Loucy (cell line): ENCODE measurements around the gene CNOT4.

Experiments
- H2AFZ ChIP-seq: fragments of 200-600 bp; sonication (generic); 2 replicates; pipeline ENCODE4 v1.6.0; 2016; ENCODE audit warnings: antibody characterized with exemption, mild to moderate bottlenecking, low read length, moderate library complexity
- H3F3A ChIP-seq: fragments of 200-600 bp; 2 replicates; pipeline ENCODE4 v1.6.0; 2016; ENCODE audit warnings: antibody characterized with exemption, low read depth, mild to moderate bottlenecking
- H3K27me3 ChIP-seq: fragments of 200-600 bp; sonication (generic); 2 replicates; pipeline ENCODE4 v1.6.1; 2014; ENCODE audit warnings: low read length, mild to moderate bottlenecking; ENCODE audit not compliant: insufficient read depth, poor library complexity, severe bottlenecking
- H3K36me3 ChIP-seq: fragments of 200-600 bp; sonication (generic); 2 replicates; pipeline ENCODE4 v1.6.1; 2016; ENCODE audit warnings: low read length; ENCODE audit not compliant: insufficient read depth
- H3K4me1 ChIP-seq: fragments of 200-600 bp; sonication (generic); 2 replicates; pipeline ENCODE4 v1.5.1; 2014; ENCODE audit warnings: low read length, mild to moderate bottlenecking; ENCODE audit not compliant: insufficient read depth, poor library complexity, severe bottlenecking
- H3K4me2 ChIP-seq: fragments of 200-600 bp; sonication (generic); 2 replicates; pipeline ENCODE4 v1.6.0; 2014; ENCODE audit warnings: antibody characterized with exemption, low read length, low read depth, mild to moderate bottlenecking; ENCODE audit not compliant: poor library complexity, severe bottlenecking
- H3K4me3 ChIP-seq: fragments of 200-600 bp; sonication (generic); 2 replicates; pipeline ENCODE4 v1.5.1; 2014; ENCODE audit warnings: low read length, mild to moderate bottlenecking, mixed read lengths; ENCODE audit not compliant: poor library complexity, severe bottlenecking
- H3K79me2 ChIP-seq: fragments of 200-600 bp; sonication (generic); 2 replicates; pipeline ENCODE4 v1.6.1; 2014; ENCODE audit warnings: low read length; ENCODE audit not compliant: insufficient read depth
- H3K9ac ChIP-seq: fragments of 200-600 bp; sonication (generic); 2 replicates; pipeline ENCODE4 v1.6.0; 2014; ENCODE audit warnings: mild to moderate bottlenecking, low read depth, low read length, moderate library complexity; ENCODE audit not compliant: poor library complexity, severe bottlenecking
- H3K9me2 ChIP-seq: fragments of 200-600 bp; sonication (generic); replicated peaks from 2 replicates; pipeline ENCODE4 v1.6.1; 2016; ENCODE audit warnings: low read depth, low read length, mixed read lengths
- H3K9me3 ChIP-seq: fragments of 200-600 bp; sonication (generic); 2 replicates; pipeline ENCODE4 v1.6.1; 2014; ENCODE audit warnings: mild to moderate bottlenecking, antibody characterized with exemption, low read length, low read depth; ENCODE audit not compliant: insufficient read depth
- H4K20me1 ChIP-seq: fragments of 200-600 bp; sonication (generic); 2 replicates; pipeline ENCODE4 v1.6.0; 2014; ENCODE audit warnings: antibody characterized with exemption, low read length, mild to moderate bottlenecking; ENCODE audit not compliant: insufficient read depth, poor library complexity, severe bottlenecking
- EZH2phosphoT487 ChIP-seq: fragments of 200-600 bp; IDR thresholded peaks from 2 replicates; pipeline ENCODE4 v1.6.1; 2018; ENCODE audit warnings: antibody characterized with exemption, mild to moderate bottlenecking, moderate library complexity, borderline replicate concordance
- TF ChIP-seq, protein P1 (sequence below): fragments of 200-600 bp; sonication (generic); conservative IDR thresholded peaks from 2 replicates; pipeline ENCODE4 v1.5.1; 2014; ENCODE audit warnings: mild to moderate bottlenecking, antibody characterized with exemption, low read length

Gene CNOT4

DNA sequence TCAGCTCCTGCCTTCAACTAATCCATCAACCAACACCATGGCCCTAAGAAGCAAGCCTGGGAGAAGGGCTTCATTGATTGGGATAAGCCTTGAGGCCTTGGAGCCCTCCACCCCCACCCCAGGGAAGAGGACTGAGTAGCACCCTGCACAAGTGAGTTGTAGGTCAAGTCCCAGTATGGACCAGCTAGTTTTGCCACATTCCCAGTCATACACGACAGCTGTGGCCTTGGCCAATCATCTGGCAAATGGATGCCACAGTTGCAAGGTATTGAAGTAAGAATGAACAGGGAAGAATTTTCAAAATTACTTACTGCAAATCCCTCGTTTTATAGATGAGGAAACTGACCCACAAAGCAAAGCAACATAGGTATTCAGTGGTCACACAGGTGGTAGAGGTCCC lies 166.5 kb downstream of the CNOT4 start:
- Histone ChIP-seq H3K9ac (no peak overlapping the region), H4K20me1 (no peaks in the 10 kb centered on the region), H3K27me3 (no peaks in the 10 kb centered on the region), H3K9me3 (no peaks in the 10 kb centered on the region), H3K36me3 (no peaks in the 10 kb centered on the region), H2AFZ (no peak overlapping the region), H3K4me3 (no peak overlapping the region), H3K9me2 (no peaks in the 10 kb centered on the region), H3K4me1 (no peaks in the 10 kb centered on the region), H3F3A (no peaks in the 10 kb centered on the region), H3K79me2 (no peaks in the 10 kb centered on the region), H3K4me2 (no peak overlapping the region)
- TF ChIP-seq EZH2phosphoT487, result no peak

DNA sequence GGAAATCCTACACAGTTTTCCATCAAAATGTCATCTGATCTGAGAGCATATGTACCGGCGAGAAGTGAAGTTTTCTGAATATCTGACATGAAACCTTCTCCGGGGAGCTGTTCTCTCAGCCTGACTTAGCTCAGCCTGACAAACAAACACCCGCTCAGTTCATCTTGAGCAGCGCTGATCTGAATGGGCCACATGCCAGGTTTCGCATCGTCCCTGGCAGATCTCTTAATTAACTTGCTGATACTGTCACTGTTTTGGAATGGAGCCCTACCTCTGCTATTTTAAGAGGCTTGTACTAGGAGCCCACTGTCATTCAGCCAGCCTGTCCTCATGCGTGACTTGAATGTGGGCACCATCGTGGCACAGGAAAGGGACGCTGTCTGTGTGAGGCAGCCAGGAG lies 167.0 kb downstream of the CNOT4 start:
- H3K4me2 ChIP-seq, result no peak overlapping the region
- no peak overlapping the region for H3K9ac ChIP-seq
- TF ChIP-seq, protein P1, sequence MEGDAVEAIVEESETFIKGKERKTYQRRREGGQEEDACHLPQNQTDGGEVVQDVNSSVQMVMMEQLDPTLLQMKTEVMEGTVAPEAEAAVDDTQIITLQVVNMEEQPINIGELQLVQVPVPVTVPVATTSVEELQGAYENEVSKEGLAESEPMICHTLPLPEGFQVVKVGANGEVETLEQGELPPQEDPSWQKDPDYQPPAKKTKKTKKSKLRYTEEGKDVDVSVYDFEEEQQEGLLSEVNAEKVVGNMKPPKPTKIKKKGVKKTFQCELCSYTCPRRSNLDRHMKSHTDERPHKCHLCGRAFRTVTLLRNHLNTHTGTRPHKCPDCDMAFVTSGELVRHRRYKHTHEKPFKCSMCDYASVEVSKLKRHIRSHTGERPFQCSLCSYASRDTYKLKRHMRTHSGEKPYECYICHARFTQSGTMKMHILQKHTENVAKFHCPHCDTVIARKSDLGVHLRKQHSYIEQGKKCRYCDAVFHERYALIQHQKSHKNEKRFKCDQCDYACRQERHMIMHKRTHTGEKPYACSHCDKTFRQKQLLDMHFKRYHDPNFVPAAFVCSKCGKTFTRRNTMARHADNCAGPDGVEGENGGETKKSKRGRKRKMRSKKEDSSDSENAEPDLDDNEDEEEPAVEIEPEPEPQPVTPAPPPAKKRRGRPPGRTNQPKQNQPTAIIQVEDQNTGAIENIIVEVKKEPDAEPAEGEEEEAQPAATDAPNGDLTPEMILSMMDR, result no peak
- no peak for TF ChIP-seq EZH2phosphoT487
- H3K9me2 ChIP-seq, result no peaks in the 10 kb centered on the region
- H3K4me1 ChIP-seq, result no peaks in the 10 kb centered on the region
- H3K79me2 ChIP-seq, result no peaks in the 10 kb centered on the region
- no peaks in the 10 kb centered on the region for H4K20me1 ChIP-seq
- no peaks in the 10 kb centered on the region for H3F3A ChIP-seq
- no peak overlapping the region for H2AFZ ChIP-seq
- no peaks in the 10 kb centered on the region for H3K36me3 ChIP-seq
- no peaks in the 10 kb centered on the region for H3K27me3 ChIP-seq
- no peak overlapping the region for H3K4me3 ChIP-seq
- H3K9me3 ChIP-seq, result no peaks in the 10 kb centered on the region

DNA sequence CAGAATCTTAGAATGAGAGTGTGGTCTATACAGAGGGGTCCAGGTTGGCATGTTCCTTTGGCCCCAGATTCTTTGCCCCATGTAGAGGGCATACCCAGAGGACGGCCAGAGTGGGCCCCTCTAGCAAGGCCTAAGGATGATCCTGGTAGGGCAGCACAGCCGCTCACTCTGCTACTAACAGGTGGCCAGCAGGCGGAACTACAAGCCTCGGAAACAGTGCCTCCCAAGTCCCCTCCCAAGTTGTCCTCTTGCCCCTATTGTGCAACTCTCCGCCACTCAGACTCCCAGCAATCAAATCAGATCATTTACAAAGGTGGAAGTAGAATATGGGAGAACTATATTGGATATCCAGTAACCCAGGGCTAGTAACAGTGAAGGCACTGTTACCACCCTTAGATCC lies 168.9 kb downstream of the CNOT4 start:
- H4K20me1 ChIP-seq, result no peaks in the 10 kb centered on the region
- H3K27me3 ChIP-seq, result no peaks in the 10 kb centered on the region
- H3K9me3 ChIP-seq, result no peaks in the 10 kb centered on the region
- H3K79me2 ChIP-seq, result no peaks in the 10 kb centered on the region
- no peaks in the 10 kb centered on the region for H3F3A ChIP-seq
- H3K9ac ChIP-seq, result no peak overlapping the region
- TF ChIP-seq EZH2phosphoT487, result no peak
- TF ChIP-seq, protein P1, result no peak
- H3K36me3 ChIP-seq, result no peaks in the 10 kb centered on the region
- no peak overlapping the region for H2AFZ ChIP-seq
- no peaks in the 10 kb centered on the region for H3K9me2 ChIP-seq
- no peak overlapping the region for H3K4me3 ChIP-seq
- no peak overlapping the region for H3K4me2 ChIP-seq
- no peaks in the 10 kb centered on the region for H3K4me1 ChIP-seq

DNA sequence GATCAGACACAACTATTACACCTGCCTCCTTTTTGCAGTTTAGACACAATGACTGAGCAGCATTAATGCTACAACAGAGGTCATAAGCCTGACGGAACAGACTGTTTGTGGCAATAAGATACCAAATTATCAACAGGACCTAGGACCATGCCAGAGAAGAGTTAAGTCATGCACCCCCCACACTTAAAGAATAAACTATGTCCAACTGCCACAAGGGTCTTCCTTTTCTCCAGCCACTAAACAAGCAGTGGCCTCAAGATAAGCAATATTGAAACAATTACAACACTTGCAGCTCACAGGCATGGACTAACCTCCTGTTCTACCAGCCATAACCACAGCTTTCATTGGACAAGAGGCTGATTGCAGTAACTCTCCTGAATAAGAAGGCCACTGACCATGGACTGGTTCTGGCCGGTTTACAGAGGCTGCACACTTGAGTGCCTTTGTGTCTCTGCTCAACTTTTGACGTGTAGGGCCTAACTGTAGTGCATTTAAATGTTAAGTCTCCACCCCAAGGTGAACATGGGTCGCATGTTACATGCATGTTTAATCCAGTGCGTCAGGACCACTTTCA lies 171.8 kb downstream of the CNOT4 start:
- TF ChIP-seq, protein P1, result no peak
- TF ChIP-seq EZH2phosphoT487, result no peak
- H4K20me1 ChIP-seq, result no peaks in the 10 kb centered on the region
- no peak overlapping the region for H3K4me3 ChIP-seq
- H3K9ac ChIP-seq, result no peak overlapping the region
- H2AFZ ChIP-seq, result no peak overlapping the region
- no peak overlapping the region for H3K4me2 ChIP-seq
- H3K4me1 ChIP-seq, result no peaks in the 10 kb centered on the region
- H3K9me2 ChIP-seq, result no peaks in the 10 kb centered on the region
- no peaks in the 10 kb centered on the region for H3K79me2 ChIP-seq
- no peaks in the 10 kb centered on the region for H3K9me3 ChIP-seq
- no peaks in the 10 kb centered on the region for H3K36me3 ChIP-seq
- no peaks in the 10 kb centered on the region for H3F3A ChIP-seq
- H3K27me3 ChIP-seq, result no peaks in the 10 kb centered on the region
